PFSK-1 (cell line): ENCODE measurements around the gene LIMS1.

Source experiments
- FOXP2 ChIP-seq: optimal IDR thresholded peaks from 2 replicates; pipeline ENCODE3; 2011; ENCODE audit warnings: borderline replicate concordance, control low read depth, inconsistent platforms; ENCODE audit not compliant: insufficient read depth; ENCODE audit errors: extremely low read length, extremely low read depth
- POLR2AphosphoS5 ChIP-seq: IDR thresholded peaks from 2 replicates; pipeline ENCODE4 v1.6.1; 2012; ENCODE audit warnings: low read depth, mild to moderate bottlenecking, control low read depth, low read length, moderate library complexity
- REST ChIP-seq, 2 experiments: IDR thresholded peaks; 2 replicates each; pipeline versions ENCODE4 v1.6.1 to v1.8.0; 2011 to 2012; ENCODE audit warnings: low read depth in 2 of 2, low read length in 2 of 2, control low read depth in 1 of 2, inconsistent platforms in 1 of 2, mild to moderate bottlenecking in 1 of 2, moderate library complexity in 1 of 2; ENCODE audit not compliant: insufficient read depth in 1 of 2
- SIN3A ChIP-seq: IDR thresholded peaks from 2 replicates; pipeline ENCODE4 v1.6.1; 2012; ENCODE audit warnings: mild to moderate bottlenecking, low read length, moderate library complexity, borderline replicate concordance; ENCODE audit not compliant: insufficient read depth
- TAF1 ChIP-seq: IDR thresholded peaks from 2 replicates; pipeline ENCODE4 v1.6.1; 2012; ENCODE audit warnings: low read length, control low read depth, borderline replicate concordance; ENCODE audit not compliant: insufficient read depth

LIMS1 gene

GRCh38 chr2:108583903-108584520, 49.7 kb downstream of the LIMS1 start:
- no peak for TF ChIP-seq REST (IDR thresholded peaks at IDR 0.05; ENCODE audit: insufficient read depth in 1 of 2, low read depth in 2 of 2, low read length in 2 of 2)
- TF ChIP-seq SIN3A, result no peak
- no peak for TF ChIP-seq POLR2AphosphoS5
- TF ChIP-seq TAF1, result no peak
- no peak for TF ChIP-seq FOXP2

GRCh38 chr2:108585436-108585835, 51.2 kb downstream of the LIMS1 start:
- no peak for TF ChIP-seq FOXP2
- TF ChIP-seq TAF1, result no peak
- no peak for TF ChIP-seq POLR2AphosphoS5
- no peak for TF ChIP-seq SIN3A
- no peak for TF ChIP-seq REST (IDR thresholded peaks at IDR 0.05; ENCODE audit: insufficient read depth in 1 of 2, low read depth in 2 of 2, low read length in 2 of 2)

GRCh38 chr2:108586116-108586515, 51.8 kb downstream of the LIMS1 start:
- TF ChIP-seq SIN3A, result no peak
- no peak for TF ChIP-seq FOXP2
- no peak for TF ChIP-seq REST (IDR thresholded peaks at IDR 0.05; ENCODE audit: insufficient read depth in 1 of 2, low read depth in 2 of 2, low read length in 2 of 2)
- TF ChIP-seq TAF1, result no peak
- TF ChIP-seq POLR2AphosphoS5, result no peak

- TF ChIP-seq FOXP2 (no peak), REST (IDR thresholded peaks at IDR 0.05; ENCODE audit: insufficient read depth in 1 of 2, low read depth in 2 of 2, low read length in 2 of 2) (no peak), POLR2AphosphoS5 (no peak), TAF1 (no peak), SIN3A (no peak)
Measured at GRCh38 chr2:108586631-108587030, 52.4 kb downstream of the LIMS1 start.

- TF ChIP-seq SIN3A, result no peak
- TF ChIP-seq TAF1, result no peak
- no peak for TF ChIP-seq POLR2AphosphoS5
- no peak for TF ChIP-seq FOXP2
- no peak for TF ChIP-seq REST (IDR thresholded peaks at IDR 0.05; ENCODE audit: insufficient read depth in 1 of 2, low read depth in 2 of 2, low read length in 2 of 2)
Measured at GRCh38 chr2:108587621-108588020, 53.4 kb downstream of the LIMS1 start.
